Stimulated activated CD4-positive, alpha-beta T cell treated with anti-CD3 and anti-CD28 coated beads, Interleukin-2, amount 100 ng/mL, for 48 hours (primary cell): ENCODE data around the gene LRCH2.

Experiments used
- DNase-seq, 2 donors: peaks; one replicate each; pipeline ENCODE4 v3.0.0-alpha.2; 2020

Gene LRCH2

GRCh38 chrX:115192244-115192700 is 41.6 kb downstream of the LRCH2 start:
- DNase-seq = no peak

- DNase-seq = no peak
These were observed 42.2 kb downstream of the LRCH2 start for GRCh38 chrX:115191490-115192243.

GRCh38 chrX:115190636-115191489 is 43.0 kb downstream of the LRCH2 start:
- DNase-seq = no peak

GRCh38 chrX:115189646-115190635 is 44.0 kb downstream of the LRCH2 start:
- no peak for DNase-seq

GRCh38 chrX:115189110-115189509 is 44.8 kb downstream of the LRCH2 start, which contains the start of gene RBMXL3:
TSS of gene RBMXL3 (plus strand) at chrX:115189410. CDS start at chrX:115189442, 32 bp downstream.
- DNase-seq = no peak

GRCh38 chrX:115183980-115184379 is 49.9 kb downstream of the LRCH2 start:
- DNase-seq = no peak

GRCh38 chrX:115178473-115178872 is 55.4 kb downstream of the LRCH2 start:
- no peak for DNase-seq

- DNase-seq = no peak
These were observed 56.0 kb downstream of the LRCH2 start for GRCh38 chrX:115177932-115178331.

- no peak for DNase-seq
These were observed 59.3 kb downstream of the LRCH2 start for GRCh38 chrX:115174548-115174947.

GRCh38 chrX:115173181-115173580 is 60.7 kb downstream of the LRCH2 start:
- no peak for DNase-seq

GRCh38 chrX:115147220-115147619 is 86.7 kb downstream of the LRCH2 start:
- no peak for DNase-seq

GRCh38 chrX:115142057-115142456 is 91.8 kb downstream of the LRCH2 start:
- DNase-seq = no peak

- no peak for DNase-seq
These were observed 95.9 kb downstream of the LRCH2 start for GRCh38 chrX:115138040-115138439.

GRCh38 chrX:115134382-115134781 is 99.5 kb downstream of the LRCH2 start:
- no peak for DNase-seq

GRCh38 chrX:115112411-115112810 is 121.5 kb downstream of the LRCH2 start:
- no peak for DNase-seq

- DNase-seq = no peak
These were observed 135.0 kb downstream of the LRCH2 start for GRCh38 chrX:115098897-115099296.

- no peak for DNase-seq
These were observed 140.7 kb downstream of the LRCH2 start for GRCh38 chrX:115093191-115093590.

- no peak for DNase-seq
These were observed 144.5 kb downstream of the LRCH2 start for GRCh38 chrX:115089419-115089818.

- no peak for DNase-seq
These were observed 165.0 kb downstream of the LRCH2 start for GRCh38 chrX:115068896-115069295.

- DNase-seq = no peak
These were observed 166.1 kb downstream of the LRCH2 start for GRCh38 chrX:115067812-115068211.

GRCh38 chrX:115065304-115065703 is 168.6 kb downstream of the LRCH2 start:
- no peak for DNase-seq
